ENCODE data around the gene EZR. TPM values are rescaled to one million over a fixed set of nuclear protein-coding genes. Genes with fewer than 3 reads are reported as not detected.

Gene EZR
- total and polyA plus RNA-seq, 9 of the 15 experiments (the other 6 are each of a cell fraction or from before 2014, with no cell fraction given) = 36.5 to 162 (median 104) TPM

- TF ChIP-seq MGA (IDR thresholded peaks at IDR 0.05) (peak; percentile 55; the same call in 1 of the 2 replicates), CBFA2T2 (conservative IDR thresholded peaks at IDR 0.05) (peak; percentile 54), TFE3 (CRISPR knock-in tag; IDR thresholded peaks at IDR 0.05) (peak; percentile 78), BACH1 (tag; IDR thresholded peaks at IDR 0.05) (no peak), PBX2 (CRISPR knock-in tag; IDR thresholded peaks at IDR 0.05; ENCODE audit: low read depth) (no peak), PBX2 (tag; conservative IDR thresholded peaks at IDR 0.05; ENCODE audit: low read depth) (no peak), ZC3H8 (IDR thresholded peaks at IDR 0.05) (no peak), SOX6 (IDR thresholded peaks at IDR 0.05) (0 out of 2 replicates have a peak, but pooled peaks have one; percentile 31), ZNF449 (CRISPR knock-in tag; IDR thresholded peaks at IDR 0.05) (no peak)
Measured at GRCh38 chr6:158816329-158816728, 2.8 kb downstream of the EZR start (continued).
